ENCODE measurements around the gene METTL25B.

The METTL25B gene

DNA sequence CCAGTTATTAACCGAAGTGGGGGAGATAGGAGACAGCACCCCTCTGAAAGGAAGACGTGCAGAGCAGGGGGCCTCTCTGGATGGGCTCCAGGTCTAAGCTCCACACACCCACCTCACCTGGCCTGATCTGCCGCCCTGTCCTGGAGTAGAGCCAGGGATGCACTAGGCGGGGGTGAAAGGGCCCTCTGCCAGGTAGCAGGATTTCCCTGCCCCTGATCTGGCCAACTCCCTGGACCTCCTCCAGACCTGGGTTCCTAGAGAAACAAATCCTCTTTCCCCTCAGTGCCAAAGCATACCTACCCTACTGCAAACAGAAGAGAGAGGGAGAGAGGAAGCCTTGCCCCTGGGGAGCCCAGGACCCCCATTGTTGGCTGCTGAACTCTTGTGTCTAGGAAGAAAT, 24.9 kb upstream of the METTL25B start:
- no peak for DNase-seq

DNA sequence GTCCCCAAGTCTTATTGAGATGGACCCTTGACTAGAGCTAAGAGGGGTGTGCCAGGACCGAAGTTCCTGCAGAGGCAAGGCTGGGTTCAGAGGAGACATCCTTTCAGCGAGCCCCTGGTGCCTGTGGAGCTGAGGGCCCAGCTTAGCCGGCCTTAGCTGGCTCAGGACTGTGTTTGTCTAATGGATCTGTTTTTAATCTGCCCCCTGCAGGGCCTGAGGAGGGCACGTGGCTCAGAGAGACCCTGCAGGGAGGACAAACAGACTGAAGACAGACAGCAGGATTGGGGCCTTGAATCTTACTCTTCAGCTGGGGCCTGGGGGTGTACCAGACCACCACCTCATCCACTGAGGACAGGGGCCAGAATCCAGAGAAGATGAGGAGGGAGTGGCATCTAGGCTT, 24.5 kb upstream of the METTL25B start:
- peak; percentile 93 for DNase-seq

GRCh38 chr1:156704166-156704711, 24.0 kb upstream of the METTL25B start:
- DNase-seq, result peak; percentile 66

DNA sequence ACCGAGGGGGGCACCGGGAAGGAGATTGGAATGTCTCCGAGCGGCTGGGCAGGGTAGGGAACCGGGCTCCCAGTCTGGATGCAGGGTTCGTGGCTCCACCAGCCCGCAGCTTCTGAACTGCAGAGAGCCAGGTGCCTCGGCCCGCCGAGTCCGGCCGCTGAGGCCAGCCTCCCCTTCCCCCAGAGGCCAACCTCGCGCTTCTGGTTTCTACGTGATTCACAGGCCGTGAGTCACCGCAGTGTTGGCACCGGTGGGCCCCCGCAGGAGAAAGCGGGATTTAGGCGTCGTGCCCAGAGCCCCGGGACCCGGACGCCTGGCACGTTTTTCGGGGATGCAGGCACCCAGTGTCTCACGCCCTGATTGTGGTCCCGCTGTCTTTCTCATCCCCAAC, 23.3 kb upstream of the METTL25B start:
- DNase-seq, result peak; percentile 47

DNA sequence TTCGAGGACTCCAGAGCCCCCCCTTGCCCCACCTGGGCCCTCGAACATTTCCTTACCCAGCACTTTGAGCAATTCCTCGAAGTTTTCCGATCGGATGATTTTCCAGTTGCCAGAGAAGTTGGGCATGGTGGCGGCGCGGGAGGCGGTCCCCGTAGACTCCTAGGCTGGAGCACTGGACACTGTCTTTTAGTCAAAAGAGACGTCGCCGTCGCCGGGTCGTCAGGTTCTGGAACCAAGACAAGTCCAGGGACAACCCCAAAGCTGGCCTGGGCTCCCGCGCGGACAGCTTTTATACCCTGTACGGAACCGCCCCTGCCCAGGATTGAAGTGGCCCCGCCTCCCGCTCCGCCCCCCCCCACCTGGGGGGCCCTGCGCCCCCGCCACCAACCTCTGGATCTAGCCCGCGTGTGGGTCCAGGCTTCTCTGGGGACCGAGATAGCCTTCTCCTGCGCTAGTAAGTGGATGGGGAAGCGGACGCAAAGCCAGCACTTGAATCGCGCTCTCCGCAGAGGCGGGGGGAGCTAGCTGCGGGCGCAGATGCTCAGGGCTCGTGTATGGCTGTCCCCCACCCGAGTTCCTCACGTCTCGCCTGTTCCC, 22.9 kb upstream of the METTL25B start, which contains the start of gene CRABP2:
Gene CRABP2, minus strand, starts transcription at position 263 of the 597 bp plus-strand sequence. Its CDS starts 137 bp downstream, at position 126.
- DNase-seq, result peak; percentile 94

DNA sequence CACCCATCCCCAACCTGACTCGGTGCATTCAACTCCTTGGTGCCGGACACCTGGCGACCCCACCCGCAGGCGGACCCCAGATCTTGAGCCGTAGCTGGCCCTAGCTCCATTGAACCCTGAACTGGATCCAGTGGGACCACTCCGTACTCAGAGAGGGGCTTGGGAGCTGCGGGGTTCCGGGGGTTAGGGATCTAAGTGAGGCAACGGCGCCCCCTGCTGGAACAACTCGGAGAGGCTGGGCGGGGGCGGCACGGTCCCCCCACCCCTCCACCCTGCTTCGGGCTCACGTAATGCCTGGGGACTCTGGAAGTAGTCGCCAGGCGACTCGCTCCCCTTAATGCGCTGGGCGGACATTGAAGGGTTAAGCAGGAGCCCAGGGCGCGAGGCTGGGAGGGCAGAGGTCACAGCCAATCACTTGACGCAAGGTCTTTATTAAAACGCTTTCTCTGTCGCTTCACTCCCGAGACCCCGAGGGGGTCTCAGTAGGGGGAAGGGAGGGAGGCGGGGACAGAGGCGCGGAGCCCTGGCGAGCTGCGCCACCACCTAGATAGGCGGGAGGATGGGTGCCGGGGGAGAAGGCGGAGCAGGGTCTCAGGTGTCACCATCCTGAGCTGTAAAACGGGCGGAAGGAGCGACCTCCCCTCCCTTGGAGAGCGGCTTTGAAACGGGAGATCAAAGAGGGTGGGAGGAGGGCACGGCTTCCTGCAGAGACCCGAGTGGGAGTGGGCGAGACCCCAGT, 22.2 kb upstream of the METTL25B start:
- DNase-seq, result peak; percentile 97

DNA sequence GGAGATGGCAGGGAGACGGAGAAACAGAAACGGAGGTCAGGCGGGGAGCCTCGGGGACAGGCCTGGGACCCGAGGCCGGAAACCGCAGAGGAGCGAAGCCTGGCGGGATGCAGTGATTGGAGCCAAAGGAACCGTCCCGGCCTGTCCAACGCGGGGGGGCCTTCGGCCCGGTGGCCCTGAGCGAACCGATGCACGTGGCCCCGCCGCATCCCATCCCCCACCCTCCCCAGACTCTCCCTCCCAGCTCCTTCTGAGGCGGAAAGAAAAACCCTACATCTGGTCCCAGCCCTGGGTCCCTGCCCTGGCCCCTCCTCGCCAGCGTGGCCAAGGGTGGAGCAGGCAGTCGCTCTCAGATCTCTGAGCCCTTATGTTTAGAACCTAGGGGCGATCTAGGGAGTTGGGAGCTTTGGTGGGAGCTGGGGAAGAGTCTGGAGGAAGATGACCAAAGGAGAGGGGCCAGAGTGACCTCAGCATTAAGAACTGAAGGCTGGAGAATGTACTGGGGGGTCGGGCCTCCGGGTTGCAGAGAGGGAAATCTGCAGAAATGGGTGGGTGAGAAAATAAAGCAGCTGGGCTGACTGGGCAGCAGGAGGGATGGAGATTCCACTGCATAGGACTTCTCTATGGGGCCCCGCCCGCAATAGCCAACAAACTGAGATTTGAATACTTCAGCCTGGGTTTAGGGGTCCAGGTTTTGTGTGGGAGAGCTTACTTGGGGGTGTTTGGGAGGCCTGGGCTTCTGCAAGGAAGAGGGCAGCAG, 21.4 kb upstream of the METTL25B start:
- peak; percentile 94 for DNase-seq

DNA sequence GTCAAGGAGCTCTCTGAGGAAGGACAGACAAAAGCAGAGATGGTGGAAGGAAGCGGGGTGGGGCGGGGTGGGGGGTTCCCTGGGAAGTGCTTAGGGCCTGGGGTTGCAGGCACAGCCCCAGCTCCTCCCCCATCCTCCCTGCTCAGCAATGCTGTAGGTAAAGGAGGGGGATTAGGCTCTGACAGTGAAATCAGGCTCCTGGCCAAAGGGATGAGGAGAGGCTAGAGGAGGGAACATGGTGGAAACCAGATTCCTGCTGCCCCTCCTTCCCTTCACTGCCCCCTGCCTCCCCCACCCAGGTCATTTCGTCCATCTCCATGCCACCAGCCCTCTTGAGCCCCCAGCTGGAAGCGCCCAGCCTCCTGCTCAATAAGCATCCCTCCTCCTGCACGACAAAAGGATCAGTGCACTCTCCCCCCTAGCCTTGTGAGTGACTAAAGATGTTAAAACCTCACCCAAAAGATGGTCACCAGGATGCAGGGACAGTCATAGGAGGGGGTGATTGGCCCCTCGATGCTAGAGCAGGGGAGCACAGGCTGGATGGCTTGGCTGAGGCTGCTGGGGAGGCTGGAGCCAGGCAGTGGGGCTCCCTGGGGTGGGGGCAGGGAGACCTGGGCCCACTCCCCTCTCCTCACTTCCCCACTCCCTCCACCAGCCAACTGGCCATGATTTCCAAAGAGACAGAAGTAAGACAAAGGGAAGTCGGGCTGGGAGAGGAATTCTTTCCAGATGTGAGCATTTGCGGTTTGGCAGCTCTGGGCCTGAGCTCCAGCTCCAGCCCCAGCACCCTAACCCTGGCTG, 20.7 kb upstream of the METTL25B start:
- DNase-seq, result peak; percentile 89

DNA sequence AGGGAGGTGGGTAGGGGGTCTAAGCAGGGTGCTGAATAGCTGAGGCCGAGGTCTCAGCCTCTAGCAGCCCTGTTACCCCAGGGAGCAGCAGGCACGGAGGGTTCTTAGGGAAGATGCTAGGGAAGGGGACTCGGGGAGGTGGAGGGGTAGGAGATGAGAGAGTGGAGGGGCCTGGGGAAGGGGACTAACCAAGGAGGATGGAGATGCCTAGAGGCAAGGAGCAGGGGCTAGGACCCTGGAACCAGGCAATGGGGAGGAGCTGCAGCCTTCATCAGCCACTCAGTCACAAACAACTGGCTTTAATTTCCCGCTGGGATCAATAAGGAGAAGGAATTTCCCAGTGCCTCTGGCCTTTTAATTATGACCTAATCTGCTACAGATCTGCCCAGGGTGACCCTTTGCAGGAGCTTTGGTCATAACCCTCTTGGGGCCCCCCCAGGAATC, 20.0 kb upstream of the METTL25B start:
- peak; percentile 41 for DNase-seq

DNA sequence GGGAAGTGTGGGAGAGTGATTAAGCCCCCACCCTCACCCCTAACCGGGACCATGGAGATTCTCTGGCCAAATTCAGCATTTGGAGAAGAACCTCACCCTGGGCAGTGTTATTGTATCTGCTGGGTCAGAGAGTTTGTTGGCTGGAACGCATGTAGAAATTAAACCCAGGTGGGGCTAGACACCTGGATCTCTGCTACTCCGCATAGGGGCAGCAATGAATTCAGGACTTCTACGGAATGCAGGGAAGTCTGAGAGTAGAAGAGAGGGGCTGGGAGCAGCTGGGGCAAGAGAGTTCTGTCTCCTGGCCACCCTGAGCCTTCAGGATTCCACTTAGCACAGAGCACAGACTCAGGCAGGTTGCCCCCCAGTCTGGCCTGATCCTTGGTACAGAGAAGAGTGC, 19.2 kb upstream of the METTL25B start:
- no peak for DNase-seq

GRCh38 chr1:156709757-156710489, 18.3 kb upstream of the METTL25B start:
- DNase-seq, result peak; percentile 59

DNA sequence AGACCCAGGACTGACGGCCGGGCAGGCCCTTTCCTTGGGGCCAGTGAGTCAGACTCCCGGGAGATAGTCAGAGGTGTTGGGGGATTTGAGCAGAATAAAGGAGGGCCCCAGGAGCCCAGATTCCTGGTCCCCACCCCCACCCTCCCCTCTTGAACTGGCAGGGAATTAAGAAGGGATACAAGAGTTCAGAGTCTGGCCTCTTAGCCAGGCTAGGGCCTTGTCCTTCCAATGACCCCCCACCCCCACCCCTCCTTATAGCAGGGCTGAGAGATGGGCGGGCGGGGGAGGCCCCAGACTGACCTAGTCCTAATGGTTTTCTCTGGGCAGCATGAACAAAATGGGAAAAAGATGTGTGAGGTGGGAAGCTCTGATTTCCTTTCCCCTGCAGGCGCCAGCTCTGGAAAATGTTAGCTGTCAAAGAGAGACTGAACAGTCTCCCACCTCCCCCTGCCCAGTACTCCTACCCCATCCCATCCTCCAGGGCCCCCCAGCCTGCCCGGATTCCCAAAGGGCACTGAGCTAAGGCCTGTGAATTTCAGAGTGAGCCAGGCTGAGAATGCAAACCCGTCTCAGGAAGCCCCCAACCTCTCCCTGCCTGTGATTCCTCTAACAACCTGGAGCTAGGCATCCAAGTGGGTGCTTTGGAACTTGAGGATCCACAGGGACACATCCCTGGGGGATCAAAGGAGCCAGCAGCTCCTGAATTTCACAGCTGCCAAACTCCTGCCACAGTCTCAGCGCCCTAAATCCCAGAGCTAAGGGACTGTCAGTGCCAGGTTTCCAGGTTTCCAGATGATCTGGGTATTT, 17.1 kb upstream of the METTL25B start:
- peak; percentile 41 for DNase-seq

- DNase-seq, result no peak
Observed at GRCh38 chr1:156712626-156713025, 15.6 kb upstream of the METTL25B start.

- DNase-seq, result no peak
Observed at GRCh38 chr1:156714830-156715229, 13.4 kb upstream of the METTL25B start.

DNA sequence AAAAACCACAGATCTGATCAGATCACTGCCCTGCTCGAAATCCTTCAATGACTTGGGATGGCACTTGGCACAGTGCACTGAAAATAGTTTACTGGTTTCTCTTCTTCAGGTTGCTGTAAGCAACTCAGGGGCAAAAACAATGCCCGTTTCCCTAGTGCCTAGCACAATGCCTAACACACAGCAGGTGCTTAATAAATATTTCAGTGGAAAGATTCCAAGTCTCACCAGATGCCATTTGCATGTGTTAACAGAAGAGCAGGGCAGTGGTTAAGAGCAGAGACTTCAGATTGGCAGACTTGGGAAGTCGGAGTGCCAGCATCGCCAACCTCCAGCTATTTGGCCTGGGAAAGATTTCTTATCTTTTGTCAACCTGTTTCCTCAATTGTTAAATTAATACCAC, 10.9 kb upstream of the METTL25B start:
- DNase-seq, result no peak

DNA sequence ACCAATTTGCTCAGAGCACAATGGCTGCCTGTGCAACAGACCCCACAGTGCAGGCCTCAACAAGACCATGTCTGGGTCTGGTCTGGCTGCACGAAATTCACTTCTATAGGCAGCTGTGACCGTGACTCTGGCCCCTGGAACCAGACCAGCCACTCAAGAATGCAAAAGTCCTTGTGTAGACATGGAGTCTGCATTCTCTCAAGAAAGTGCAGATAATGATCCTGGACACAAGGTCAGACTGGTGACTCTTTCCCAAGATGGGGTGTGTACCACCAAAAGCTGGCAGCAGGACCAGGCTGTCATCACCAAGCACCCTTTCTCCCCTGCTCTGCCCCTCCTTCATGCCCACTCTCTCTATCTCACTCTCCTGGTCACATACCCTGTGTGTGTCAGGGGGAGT, 7.1 kb upstream of the METTL25B start:
- no peak for DNase-seq

DNA sequence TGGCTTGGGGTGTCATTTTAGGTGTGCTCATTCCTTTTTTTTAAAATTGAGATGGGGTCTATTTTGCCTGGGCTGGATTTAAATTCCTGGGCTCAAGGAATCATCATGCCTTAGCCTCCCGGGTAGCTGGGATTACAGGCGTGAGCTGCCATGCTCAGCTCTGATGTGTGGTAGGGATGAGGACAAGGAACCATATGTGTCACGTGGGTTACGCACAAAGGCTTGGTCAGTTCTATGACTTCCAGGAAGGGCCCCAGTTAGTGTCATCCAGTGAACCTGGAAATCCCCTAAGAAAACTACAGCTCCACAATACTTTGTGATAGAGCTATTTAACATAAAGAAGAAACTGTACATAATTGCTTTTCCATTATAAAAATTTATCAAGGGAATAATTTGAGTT, 6.7 kb upstream of the METTL25B start:
- no peak for DNase-seq

GRCh38 chr1:156725683-156726280, 2.5 kb upstream of the METTL25B start:
- DNase-seq, result peak; percentile 96

DNA sequence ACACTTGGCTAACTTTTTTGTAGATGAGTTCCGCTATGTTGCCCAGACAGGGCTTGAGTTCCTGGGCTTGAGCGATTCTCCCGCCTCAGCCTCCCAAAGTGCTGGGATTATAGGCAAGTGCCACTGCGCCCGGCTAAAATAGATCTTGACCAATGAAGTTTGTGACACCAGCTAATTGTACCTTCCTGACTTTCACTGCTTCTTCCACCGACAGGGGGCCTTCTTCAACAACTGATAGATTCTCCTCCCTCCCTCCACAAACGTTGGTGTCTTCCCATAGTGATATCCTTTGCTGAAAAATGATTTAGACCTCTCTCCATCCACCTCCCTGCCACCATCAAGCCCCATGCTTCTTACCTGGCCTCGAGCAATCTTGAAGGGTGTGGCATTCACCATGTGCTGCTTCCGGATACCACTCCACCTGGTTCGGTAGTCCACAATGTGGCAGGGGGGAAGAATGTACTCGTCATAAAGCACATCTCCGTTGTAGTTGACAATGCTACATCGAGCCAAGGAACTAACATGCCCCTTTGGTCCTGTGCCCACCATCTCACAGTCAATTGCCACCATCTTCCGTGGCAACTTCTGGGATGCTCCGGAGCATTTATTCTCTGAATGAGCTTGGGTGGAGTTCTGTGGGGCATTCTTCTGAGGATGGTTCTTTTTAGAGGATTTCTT, 1.6 kb upstream of the METTL25B start:
- peak; percentile 92 for DNase-seq

DNA sequence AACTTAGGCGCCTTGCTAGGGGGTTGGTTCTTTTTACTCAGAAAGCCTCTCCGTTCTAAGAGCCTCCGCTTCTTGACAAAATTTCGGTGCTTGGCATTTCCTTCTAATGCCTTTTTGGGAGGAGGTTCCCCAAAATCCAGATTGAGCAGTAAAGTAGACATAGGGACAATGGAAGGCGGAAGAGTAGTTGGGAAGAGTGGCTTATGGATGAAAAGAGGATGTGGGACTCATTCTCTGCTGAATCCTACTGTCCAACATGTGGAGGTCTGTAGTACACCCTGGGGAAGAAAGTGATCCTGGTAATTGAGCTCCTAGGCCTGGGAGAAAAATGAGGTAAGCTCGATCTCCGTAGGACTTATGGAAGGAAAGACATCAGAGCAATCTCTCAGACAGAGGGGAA, 777 bp upstream of the METTL25B start:
- no peak for DNase-seq
